Activated B cell treated with CpG ODN at 0.5 μM for 24 hours (primary cell): ENCODE measurements around the gene INPP5B. TPM values are rescaled to one million over a fixed set of nuclear protein-coding genes. Genes with fewer than 3 reads are reported as not detected.

Experiments used
- ATAC-seq: fragments of 200-7000 bp; cut with Tn5 transposase; one replicate; pipeline ENCODE4 v1.10.0; 2021; ENCODE audit warnings: low read depth, mild to moderate bottlenecking, moderate library complexity
- CTCF ChIA-PET: fragments of 350-600 bp; sonication (Branson Sonifier 250); formaldehyde crosslinking; loops from one replicate; lab custom pipeline; 2021; ENCODE audit warnings: antibody characterized with exemption; lab: Charles Lee
- POLR2A ChIA-PET: fragments of 350-600 bp; sonication (Branson Sonifier 250); formaldehyde crosslinking; loops from one replicate; lab custom pipeline; 2021; ENCODE audit warnings: antibody characterized with exemption; lab: Charles Lee
- DNase-seq: peaks from one replicate; pipeline ENCODE4 v3.0.0; 2022
- H3K27ac Mint-ChIP-seq: one replicate; pipeline ENCODE4 v1.8.0; 2020; ENCODE audit warnings: mixed read lengths
- H3K27me3 Mint-ChIP-seq: one replicate; pipeline ENCODE4 v1.8.0; 2021; ENCODE audit warnings: mixed read lengths
- H3K36me3 Mint-ChIP-seq: one replicate; pipeline ENCODE4 v1.8.0; 2021; ENCODE audit warnings: low read depth, mixed read lengths
- H3K4me1 Mint-ChIP-seq: one replicate; pipeline ENCODE4 v1.8.0; 2021; ENCODE audit warnings: mixed read lengths
- H3K4me3 Mint-ChIP-seq: one replicate; pipeline ENCODE4 v1.8.0; 2020; ENCODE audit warnings: mild to moderate bottlenecking, mixed read lengths
- H3K9me3 Mint-ChIP-seq: one replicate; pipeline ENCODE4 v1.8.0; 2020; ENCODE audit warnings: mixed read lengths
- intact Hi-C: fragments of 100-400 bp; cut with micrococcal nuclease; formaldehyde crosslinking; loops from one replicate; pipeline ENCODE4 v1.15.1; 2024
- total RNA-seq: library from RNA; stranded (reverse); gene quantifications from 2 replicates; pipeline ENCODE4 v1.2.3, GENCODE V29; 2022
- TF ChIP-seq, protein P1 (sequence below): fragments of 200-600 bp; IDR thresholded peaks from one replicate; pipeline ENCODE4 v1.8.0; 2022; ENCODE audit warnings: antibody characterized with exemption, mild to moderate bottlenecking

Gene INPP5B
- total RNA-seq, 1 donor from 2014 or later = 70.3 TPM

DNA sequence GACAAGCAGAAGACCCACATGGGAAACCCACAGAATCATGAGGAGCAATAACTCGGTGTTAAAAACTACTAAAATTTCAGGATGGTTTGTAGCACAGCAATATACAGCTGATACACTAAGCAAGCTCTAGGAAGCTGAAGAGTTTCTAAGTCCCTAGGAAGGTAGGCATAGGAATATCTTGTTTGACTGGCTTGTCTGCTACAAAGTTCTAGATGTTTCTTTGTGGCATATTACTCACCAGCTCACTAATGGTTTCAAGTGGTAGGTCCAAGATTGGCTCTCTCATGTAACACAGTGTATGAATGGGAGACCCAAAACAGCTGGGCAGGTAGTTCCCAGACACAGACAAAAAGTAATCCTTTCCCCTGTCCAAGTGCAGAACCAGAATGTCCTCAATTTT, 74.2 kb downstream of the INPP5B start:
- ChIA-PET POLR2A (no interaction called here), CTCF (no interaction called here)
- ATAC-seq (no peak), DNase-seq (no peak)
- TF ChIP-seq, protein P1, sequence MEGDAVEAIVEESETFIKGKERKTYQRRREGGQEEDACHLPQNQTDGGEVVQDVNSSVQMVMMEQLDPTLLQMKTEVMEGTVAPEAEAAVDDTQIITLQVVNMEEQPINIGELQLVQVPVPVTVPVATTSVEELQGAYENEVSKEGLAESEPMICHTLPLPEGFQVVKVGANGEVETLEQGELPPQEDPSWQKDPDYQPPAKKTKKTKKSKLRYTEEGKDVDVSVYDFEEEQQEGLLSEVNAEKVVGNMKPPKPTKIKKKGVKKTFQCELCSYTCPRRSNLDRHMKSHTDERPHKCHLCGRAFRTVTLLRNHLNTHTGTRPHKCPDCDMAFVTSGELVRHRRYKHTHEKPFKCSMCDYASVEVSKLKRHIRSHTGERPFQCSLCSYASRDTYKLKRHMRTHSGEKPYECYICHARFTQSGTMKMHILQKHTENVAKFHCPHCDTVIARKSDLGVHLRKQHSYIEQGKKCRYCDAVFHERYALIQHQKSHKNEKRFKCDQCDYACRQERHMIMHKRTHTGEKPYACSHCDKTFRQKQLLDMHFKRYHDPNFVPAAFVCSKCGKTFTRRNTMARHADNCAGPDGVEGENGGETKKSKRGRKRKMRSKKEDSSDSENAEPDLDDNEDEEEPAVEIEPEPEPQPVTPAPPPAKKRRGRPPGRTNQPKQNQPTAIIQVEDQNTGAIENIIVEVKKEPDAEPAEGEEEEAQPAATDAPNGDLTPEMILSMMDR = no peak
- Mint-ChIP-seq H3K9me3 (no peaks in the 10 kb centered on the region), H3K36me3 (peaks cover 83% of the 10 kb centered on the region), H3K27me3 (no peaks in the 10 kb centered on the region), H3K4me1 (no peaks in the 10 kb centered on the region), H3K4me3 (no peak overlapping the region), H3K27ac (no peak overlapping the region)
- intact Hi-C loops = no loop called here

DNA sequence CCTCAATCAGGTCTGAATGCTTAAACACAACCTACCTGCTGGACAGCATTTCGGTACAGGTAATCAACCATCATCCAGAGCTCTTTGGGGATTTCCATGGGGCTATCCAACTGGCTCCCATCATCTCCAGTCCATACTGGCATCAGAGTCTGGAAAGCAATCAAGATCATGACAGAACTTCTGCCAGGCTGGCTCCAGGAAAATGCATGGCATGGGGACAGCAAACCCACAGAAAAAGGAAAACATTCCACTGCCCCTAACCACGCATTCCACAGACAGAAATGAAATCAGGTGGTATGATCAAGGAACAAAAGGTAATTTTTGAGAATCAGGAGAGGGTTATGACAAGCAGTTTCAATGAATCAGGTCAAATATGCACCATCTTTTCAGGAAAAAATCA, 78.4 kb downstream of the INPP5B start:
- POLR2A ChIA-PET = interaction anchor here (0.6 kb wide), 1 partner anchor 1470 kb away, joined by 3 read pairs; no protein-coding TSS in a partner anchor
- CTCF ChIA-PET = no interaction called here
- TF ChIP-seq, protein P1 = no peak
- Mint-ChIP-seq H3K36me3 (peaks cover 77% of the 10 kb centered on the region), H3K9me3 (no peaks in the 10 kb centered on the region), H3K4me3 (no peak overlapping the region), H3K4me1 (no peaks in the 10 kb centered on the region), H3K27ac (no peak overlapping the region), H3K27me3 (no peaks in the 10 kb centered on the region)
- no peak for DNase-seq
- no peak for ATAC-seq
- intact Hi-C loops = no loop called here

- TF ChIP-seq, protein P1 = no peak
- no peak overlapping the region for H3K27ac Mint-ChIP-seq
- H3K9me3 Mint-ChIP-seq = no peaks in the 10 kb centered on the region
- ChIA-PET POLR2A (no interaction called here), CTCF (no interaction called here)
- ATAC-seq (no peak), DNase-seq (no peak)
- no peaks in the 10 kb centered on the region for H3K4me1 Mint-ChIP-seq
- no peaks in the 10 kb centered on the region for H3K27me3 Mint-ChIP-seq
- intact Hi-C loops = no loop called here
- H3K36me3 Mint-ChIP-seq = peaks cover 71% of the 10 kb centered on the region
- H3K4me3 Mint-ChIP-seq = no peak overlapping the region
Measured at GRCh38 chr1:37867784-37868183, 79.1 kb downstream of the INPP5B start.

DNA sequence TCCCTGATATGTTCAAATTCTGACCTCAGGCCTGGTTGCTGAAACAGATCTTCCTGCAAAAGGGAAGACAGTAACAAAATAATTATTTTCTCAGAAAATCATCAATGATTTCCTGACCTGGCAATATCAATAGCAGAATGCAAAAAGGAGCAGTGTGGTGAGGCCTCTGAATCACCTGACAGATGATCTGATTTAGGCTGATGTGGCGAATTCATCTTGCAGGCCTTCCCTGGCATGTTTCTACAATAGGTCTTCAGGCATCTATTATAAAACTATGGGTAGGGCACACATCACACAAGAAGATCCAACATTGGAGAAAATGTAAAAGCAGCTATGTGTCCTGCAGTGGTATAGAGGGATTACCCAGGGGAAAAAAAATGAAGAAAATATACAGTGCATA, 80.4 kb downstream of the INPP5B start:
- intact Hi-C loops = no loop called here
- no peaks in the 10 kb centered on the region for H3K9me3 Mint-ChIP-seq

DNA sequence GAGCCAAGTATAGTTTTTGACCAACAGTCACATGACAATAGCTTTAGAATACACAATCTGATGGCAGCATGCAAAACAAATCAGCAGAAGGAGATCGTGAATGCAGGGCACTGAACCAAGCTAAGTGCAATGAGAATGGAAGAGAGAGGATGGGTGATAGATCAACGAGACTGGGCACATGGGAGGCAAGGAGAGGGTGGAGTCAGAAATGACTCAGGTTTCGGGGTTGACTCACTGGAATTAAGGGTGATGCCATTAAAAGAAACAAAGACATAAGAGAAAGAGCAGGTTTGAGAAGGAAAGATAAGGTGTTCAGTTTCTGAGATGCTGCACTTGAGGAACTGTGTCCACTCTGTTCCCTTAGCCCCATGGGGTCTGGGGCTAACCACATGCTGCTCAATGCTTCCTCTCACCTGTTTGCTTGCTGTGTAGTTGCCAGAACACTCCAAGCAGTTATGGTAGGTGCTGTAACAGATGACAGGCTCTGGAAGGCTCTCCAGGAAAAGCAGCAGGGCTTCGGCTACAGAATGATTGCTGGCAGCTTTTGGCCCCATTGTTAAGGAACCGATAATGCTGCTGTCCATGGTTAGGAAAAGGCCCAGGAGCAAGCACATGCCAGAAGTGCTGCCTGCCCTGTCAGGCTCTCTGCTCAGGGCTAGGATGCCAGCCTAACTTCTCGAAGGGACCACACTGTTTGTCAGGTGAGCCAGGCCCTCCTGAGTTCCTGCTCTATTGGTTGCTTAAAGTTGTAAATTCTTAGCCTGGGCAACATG, 81.3 kb downstream of the INPP5B start:
- no peak overlapping the region for H3K4me3 Mint-ChIP-seq
- no peaks in the 10 kb centered on the region for H3K9me3 Mint-ChIP-seq
- ChIA-PET POLR2A (interaction anchor here (0.7 kb wide), 1 partner anchor 306 kb away, joined by 4 read pairs; no protein-coding TSS in a partner anchor), CTCF (no interaction called here)
- ATAC-seq (no peak), DNase-seq (no peak)
- H3K36me3 Mint-ChIP-seq = peaks cover 63% of the 10 kb centered on the region
- TF ChIP-seq, protein P1 = no peak
- intact Hi-C loops = no loop called here
- no peak overlapping the region for H3K27ac Mint-ChIP-seq
- no peaks in the 10 kb centered on the region for H3K4me1 Mint-ChIP-seq
- H3K27me3 Mint-ChIP-seq = no peaks in the 10 kb centered on the region

More for the DNA sequence above, 80.4 kb downstream of the INPP5B start:
- no peak for DNase-seq
- no peaks in the 10 kb centered on the region for H3K27me3 Mint-ChIP-seq
- H3K4me1 Mint-ChIP-seq = no peaks in the 10 kb centered on the region
- ChIA-PET POLR2A (no interaction called here), CTCF (no interaction called here)
- no peak overlapping the region for H3K4me3 Mint-ChIP-seq
- TF ChIP-seq, protein P1 = no peak
- peaks cover 71% of the 10 kb centered on the region for H3K36me3 Mint-ChIP-seq
- no peak for ATAC-seq
- no peak overlapping the region for H3K27ac Mint-ChIP-seq
